Measurements from ENCODE around the gene ACOT4. TPM values are rescaled to one million over a fixed set of nuclear protein-coding genes. Genes with fewer than 3 reads are reported as not detected.
"Not testable (repeated sequence)": the region's sequence is repeated elsewhere in the genome, so short reads cannot be mapped to it uniquely, and the experiment has no call there.

Gene ACOT4
- total RNA-seq, 1 donor from 2014 or later: 0.29 TPM

DNA sequence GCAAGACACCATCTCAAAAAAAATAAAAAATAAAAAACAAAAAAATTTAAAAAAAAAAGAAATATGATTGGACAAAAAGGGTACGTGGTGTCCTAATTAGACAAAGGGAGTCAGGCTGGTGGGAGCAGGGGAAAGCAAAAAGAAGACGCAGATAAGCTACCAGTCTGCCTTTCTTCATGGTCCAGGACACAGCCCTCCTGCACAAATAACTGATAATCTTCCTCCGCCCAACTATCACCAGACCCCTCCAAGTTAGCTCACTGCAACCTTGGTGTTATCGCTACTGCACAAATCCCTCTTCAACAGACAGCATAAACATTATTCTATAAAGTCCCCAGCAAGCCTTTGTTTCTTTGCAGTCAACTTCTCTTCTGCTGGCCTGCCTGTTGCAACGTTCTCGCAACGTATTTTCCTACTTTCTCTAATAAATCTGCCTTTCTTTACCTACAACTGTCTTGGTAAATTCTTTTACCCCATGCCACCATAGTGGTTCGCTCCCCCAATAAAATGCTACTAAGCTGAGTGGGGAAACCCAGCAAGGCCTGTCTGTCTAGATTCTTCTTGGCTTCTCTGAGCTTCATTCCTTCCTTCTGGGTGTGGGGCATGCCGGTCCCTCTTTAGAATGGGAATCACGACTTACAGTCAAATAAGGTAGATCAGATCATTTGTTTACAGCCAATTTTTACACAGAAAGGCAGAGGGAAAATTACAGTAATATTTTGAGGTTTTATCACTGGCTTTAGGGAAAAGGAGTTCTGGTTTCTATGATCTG lies 38.5 kb downstream of the ACOT4 start:
- no peak for DNase-seq (ENCODE audit: extremely low read depth, low read depth, low spot score)

DNA sequence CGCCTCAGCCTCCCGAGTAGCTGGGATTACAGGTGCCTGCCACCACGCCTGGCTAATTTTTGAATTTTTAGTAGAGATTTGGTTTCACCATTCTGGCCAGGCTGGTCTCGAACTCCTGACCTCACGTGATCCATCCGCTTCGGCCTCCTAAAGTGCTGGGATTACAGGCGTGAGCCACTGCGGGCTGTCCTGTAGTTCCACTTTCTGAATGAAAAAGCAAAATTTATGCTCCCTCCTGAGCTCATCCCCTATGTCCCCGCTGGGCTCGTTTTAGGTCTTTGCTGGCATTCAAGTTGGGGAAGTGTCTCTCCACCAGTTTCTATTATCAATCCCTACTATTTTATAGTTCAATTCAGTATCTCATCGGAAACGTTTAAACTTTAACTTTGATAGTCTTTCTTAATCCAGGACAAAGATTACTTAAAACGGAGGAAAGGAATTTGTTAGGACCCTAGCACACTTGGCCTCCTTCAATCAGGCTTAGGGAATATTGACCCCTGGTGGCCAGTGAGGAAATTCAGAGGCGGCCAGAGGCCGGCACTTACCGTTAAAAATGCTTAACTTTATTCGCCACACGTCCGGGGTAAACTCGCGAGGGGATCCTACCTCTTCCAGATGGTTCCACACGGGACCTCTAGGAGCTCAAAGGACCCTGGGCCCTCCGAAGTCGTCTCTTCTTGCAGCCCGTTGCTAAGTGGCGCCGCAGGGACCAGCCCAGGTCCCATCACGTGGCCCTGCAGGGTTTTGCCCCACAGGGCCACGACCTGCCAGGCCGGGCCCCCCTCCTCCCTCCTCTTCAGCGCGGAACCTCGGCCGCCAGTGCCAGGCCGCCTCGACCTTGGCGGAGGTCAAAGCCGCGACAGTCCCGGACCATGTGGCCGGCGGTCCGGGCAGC lies 41.7 kb downstream of the ACOT4 start:
- no peak for DNase-seq (ENCODE audit: extremely low read depth, low read depth, low spot score)

DNA sequence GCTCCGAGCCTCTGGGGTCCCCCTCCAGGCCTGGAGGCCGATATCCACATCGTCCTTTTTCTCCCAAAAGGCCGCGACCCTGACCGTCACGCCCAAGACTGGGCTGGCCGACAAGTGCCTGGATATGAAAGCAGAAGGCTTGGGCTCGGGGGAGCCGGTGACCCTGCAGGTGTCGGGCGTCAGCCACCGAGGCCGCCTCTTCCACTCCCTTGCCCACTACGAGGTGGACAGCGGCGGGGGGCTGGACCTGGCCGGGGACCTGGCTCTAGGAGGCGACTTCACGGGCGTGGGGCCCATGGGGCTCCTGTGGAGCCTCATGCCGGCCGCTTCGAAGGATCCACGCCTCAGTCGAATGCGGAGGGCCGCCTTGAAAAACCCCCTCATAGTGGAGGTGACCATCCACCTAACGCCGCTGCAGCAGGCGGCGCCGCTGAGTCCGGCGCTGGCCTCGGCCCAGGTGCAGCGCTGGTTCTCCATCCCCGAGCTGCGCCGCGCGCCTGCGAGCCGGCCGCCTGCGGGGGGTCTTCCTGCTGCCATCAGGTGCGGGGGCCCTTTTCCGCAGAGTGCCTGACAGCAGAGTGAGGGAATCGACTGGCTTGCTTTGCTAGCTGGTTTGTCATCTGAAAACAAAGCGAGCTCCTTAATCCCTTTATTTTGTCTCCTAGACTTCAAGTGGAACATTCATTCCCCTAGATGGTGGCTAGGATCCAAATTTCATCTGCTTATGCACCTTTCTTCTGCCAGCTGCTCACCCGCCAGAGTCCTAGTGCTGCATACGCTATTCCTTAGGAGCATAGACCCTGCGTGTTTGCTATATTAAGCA lies 42.5 kb downstream of the ACOT4 start:
- no peak for DNase-seq (ENCODE audit: extremely low read depth, low read depth, low spot score)

DNA sequence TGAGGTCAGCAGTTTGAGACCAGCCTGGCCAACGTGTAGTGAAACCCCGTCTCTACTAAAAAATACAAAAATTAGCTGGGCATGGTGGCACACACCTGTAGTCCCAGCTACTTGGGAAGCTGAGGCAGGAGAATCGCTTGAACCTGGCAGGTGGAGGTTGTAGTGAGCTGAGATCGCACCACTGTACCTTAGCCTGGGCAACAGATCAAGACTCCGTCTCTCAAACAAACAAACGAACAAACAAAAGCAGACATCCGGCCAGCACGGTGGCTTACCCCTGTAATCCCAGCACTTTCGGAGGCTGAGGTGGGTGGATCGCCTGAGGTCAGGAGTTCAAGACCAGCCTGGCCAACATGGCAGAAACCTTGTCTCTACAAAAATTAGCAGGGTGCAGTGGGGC lies 44.7 kb downstream of the ACOT4 start:
- DNase-seq (ENCODE audit: extremely low read depth, low read depth, low spot score): not testable (repeated sequence)

DNA sequence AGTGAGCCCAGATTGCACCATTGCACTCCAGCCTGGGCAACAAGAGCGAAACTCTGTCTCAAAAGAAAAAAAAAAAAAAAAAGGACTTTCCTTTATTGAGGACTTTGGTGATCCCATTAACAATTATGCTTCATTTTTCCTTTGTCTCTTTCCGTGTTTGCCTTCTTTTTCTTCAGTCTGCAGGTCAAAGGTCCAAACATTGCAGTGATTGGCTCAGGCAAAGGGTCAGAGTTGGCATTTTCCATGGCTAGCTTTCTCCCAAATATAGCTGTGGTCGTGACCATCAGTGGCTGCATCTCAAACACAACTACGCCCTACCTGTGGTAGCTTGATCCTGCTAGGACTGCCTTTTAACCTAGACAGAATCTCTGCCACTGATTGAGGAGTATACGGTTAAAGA lies 46.2 kb downstream of the ACOT4 start:
- no peak for DNase-seq (ENCODE audit: extremely low read depth, low read depth, low spot score)

DNA sequence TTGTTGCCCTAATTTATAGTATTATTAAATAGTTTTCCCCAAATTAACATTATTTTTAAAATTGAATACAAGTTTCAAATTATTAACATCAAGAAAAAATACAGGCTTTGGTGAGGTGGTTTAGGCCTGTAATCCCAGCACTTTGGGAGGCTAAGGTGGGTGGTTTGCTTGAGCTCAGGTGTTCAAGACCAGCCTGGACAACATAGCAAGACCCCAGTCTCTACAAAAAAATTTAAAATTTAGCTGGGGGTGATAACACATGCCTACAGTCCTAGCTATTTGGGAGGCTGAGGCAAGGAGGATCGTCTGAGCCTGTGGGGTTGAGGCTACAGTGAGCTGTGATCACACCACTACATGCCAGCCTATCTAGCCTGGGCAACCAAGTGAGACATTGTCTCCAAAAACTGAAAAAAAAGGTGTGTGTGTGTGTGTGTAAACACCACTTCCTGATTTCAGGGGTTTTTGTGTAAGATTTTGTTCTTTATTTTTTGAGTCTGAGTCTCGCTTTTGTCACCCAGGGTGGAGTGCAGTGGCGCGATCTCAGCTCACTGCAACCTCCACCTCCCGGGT lies 49.2 kb downstream of the ACOT4 start:
- no peak for DNase-seq (ENCODE audit: extremely low read depth, low read depth, low spot score)

DNA sequence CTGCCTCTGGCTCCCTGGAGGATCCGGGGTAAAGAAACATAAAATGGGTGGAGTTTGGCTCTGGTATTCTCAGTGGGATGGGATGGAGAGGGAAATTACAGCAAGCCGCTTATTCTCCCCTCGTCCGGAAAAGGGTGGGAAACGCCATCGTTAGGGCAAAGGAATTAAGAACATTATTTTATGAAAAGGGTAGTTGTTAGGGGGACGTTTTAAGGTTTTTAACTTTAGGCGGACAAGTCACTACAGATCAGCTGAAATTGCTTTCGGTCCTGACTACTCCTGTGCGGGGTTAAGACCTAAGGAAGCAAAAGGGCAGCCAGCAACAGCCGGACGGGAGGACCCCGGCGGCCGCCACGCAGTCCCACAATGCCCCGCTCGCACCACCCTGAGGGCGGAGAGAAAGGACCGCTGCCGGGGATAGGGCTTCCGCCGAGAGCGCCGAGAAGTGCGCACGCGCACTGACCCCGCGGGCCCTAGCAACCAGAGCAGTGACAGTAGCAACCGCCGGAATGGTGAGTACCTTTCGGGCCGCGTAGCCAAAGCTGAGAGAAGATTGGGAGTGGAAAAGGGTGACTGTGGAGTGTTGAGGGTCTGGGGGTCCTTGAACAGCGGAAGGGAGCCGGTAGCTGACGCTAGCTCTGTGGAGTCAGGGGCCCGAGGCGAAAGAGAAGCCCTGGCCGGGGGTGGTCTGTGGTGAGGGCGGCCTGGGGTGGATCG lies 53.0 kb downstream of the ACOT4 start, which contains the start of gene DNAL1:
TSS of gene DNAL1 (plus strand) at position 456 of the 717 bp plus-strand sequence. CDS start at position 510, 54 bp downstream.
- DNase-seq (ENCODE audit: extremely low read depth, low read depth, low spot score): peak; percentile 29

DNA sequence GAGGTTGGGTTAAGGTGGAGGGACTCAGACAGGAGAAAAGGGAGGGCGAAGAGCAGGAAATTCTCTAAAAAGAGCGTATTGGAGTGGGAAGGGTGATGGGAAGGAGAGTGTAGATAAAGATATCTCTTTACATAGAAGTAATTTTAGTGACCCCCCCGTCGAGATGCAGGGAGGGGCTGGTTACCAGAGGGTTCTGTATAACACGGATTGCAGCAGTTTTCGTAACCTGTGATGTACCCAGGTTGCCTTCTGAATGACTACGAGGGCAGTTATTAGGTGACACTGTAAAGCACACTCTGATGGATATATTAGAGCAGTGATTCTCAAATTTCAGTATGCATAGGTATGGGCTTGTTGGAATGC lies 53.6 kb downstream of the ACOT4 start:
- no peak for DNase-seq (ENCODE audit: extremely low read depth, low read depth, low spot score)

Other genes starting within 250 kb of the ACOT4 start
- gene NUMB, start 133.3 kb upstream of the ACOT4 start, total RNA-seq: 72.4 and 77.6 TPM in 2 replicates
- 17.1 and 24.6 TPM in 2 replicates for gene RIOX1, start 100.9 kb upstream of the ACOT4 start, total RNA-seq
- 3.5 and 3.6 TPM in 2 replicates for gene ACOT1, start 54.7 kb upstream of the ACOT4 start, total RNA-seq
- not detected in 2 replicates for gene HEATR4, start 32.9 kb upstream of the ACOT4 start, total RNA-seq
- 18.6 and 24.7 TPM in 2 replicates for gene ACOT2, start 22.7 kb upstream of the ACOT4 start, total RNA-seq
- gene ACOT6, start 20.6 kb downstream of the ACOT4 start, total RNA-seq: not detected in 2 replicates
- gene DNAL1, start 53.1 kb downstream of the ACOT4 start, total RNA-seq: 3.9 and 4.0 TPM in 2 replicates
- gene PNMA1, start 122.5 kb downstream of the ACOT4 start, total RNA-seq: 38.5 and 44.9 TPM in 2 replicates

Data from glomerular endothelial cell (primary cell).